Uterus (tissue), 4 donors: Measurements from ENCODE around the gene POLR2B. TPM values are rescaled to one million over a fixed set of nuclear protein-coding genes. Genes with fewer than 3 reads are reported as not detected.
A peak's percentile ranks its signal among the peaks of the same experiment; 100 is the strongest.

ENCODE experiments used
- DNase-seq, 2 donors: peaks; one replicate each; pipeline ENCODE4 v3.0.0-alpha.2; 2019 to 2020
- H3K27ac ChIP-seq, 2 donors: fragments of 200-600 bp; sonication (generic); 1 replicate in 1 of 2; 2 replicates in 1 of 2; pipeline ENCODE4 v1.5.1; 2016 to 2018
- H3K27me3 ChIP-seq, 2 donors: fragments of 200-600 bp; sonication (generic); one replicate each; pipeline ENCODE4 v1.5.1; 2018 to 2019; ENCODE audit warnings: control low read depth in 1 of 2
- H3K36me3 ChIP-seq, 2 donors: fragments of 200-600 bp; sonication (generic); one replicate each; pipeline ENCODE4 v1.5.1; 2019; ENCODE audit warnings: control low read depth in 1 of 2
- H3K4me1 ChIP-seq, 2 donors: fragments of 200-600 bp; sonication (generic); one replicate each; pipeline ENCODE4 v1.5.1; 2018 to 2019; ENCODE audit warnings: control low read depth in 1 of 2
- H3K4me3 ChIP-seq, 2 donors: fragments of 200-600 bp; sonication (generic); 1 replicate in 1 of 2; 2 replicates in 1 of 2; pipeline ENCODE4 v1.5.1; 2018 to 2019; ENCODE audit warnings: mild to moderate bottlenecking in 1 of 2
- H3K9me3 ChIP-seq, 2 donors: fragments of 200-600 bp; sonication (generic); one replicate each; pipeline ENCODE4 v1.5.1; 2019; ENCODE audit warnings: control low read depth in 1 of 2
- CTCF ChIP-seq, 4 experiments: fragments of 200-600 bp in 2 of 4; fragments of 450-650 bp in 2 of 4; sonication (generic) in 2 of 4; IDR thresholded peaks; one replicate each; pipeline ENCODE4 v1.5.1; 2016 to 2019; ENCODE audit warnings: antibody characterized with exemption in 4 of 4, mild to moderate bottlenecking in 2 of 4, moderate library complexity in 1 of 4
- POLR2A ChIP-seq, 2 donors: fragments of 450-650 bp; IDR thresholded peaks; one replicate each; pipeline ENCODE4 v1.6.1; 2016; ENCODE audit warnings: antibody characterized with exemption in 2 of 2, mild to moderate bottlenecking in 1 of 2, moderate library complexity in 1 of 2
- intact Hi-C: fragments of 100-400 bp; cut with DNase I; formaldehyde crosslinking; loops from one replicate; pipeline ENCODE4 v1.15.1; 2023; ENCODE audit warnings: low total_unique reads
- total RNA-seq, 4 donors: library from RNA; depleted of rRNA in 3 of 4; stranded (reverse); fragments of >200 nt in 3 of 4; gene quantifications; one replicate each; pipeline versions ENCODE4 v1.1.0 to v1.2.4, GENCODE V29; 2014 to 2023
- donor health status: DM: yes; HTN: yes; CAD: no.

Gene POLR2B
- total RNA-seq, 4 donors from 2014 or later = 35.9 to 211 (median 117) TPM

- DNase-seq = no peak
- H3K4me1 ChIP-seq = peaks cover 7 to 8% of the 10 kb centered on the region in 2 donors
- no peaks in the 10 kb centered on the region for H3K36me3 ChIP-seq
- no peaks in the 10 kb centered on the region for H3K27me3 ChIP-seq
- intact Hi-C loops = no loop called here
- H3K27ac ChIP-seq = peak overlapping the region in 1 of 2 donors; percentile 89
- H3K9me3 ChIP-seq = peaks cover 0 to 8% of the 10 kb centered on the region in 2 donors
- TF ChIP-seq POLR2A (IDR thresholded peaks at IDR 0.05) (no peak), CTCF (IDR thresholded peaks at IDR 0.05) (no peak)
- peak overlapping the region; percentile 62 to 98 for H3K4me3 ChIP-seq
Observed at GRCh38 chr4:56976283-56976836, 2.3 kb upstream of the POLR2B start.

- Histone ChIP-seq H3K4me1 (peaks cover 7 to 8% of the 10 kb centered on the region in 2 donors), H3K27me3 (no peaks in the 10 kb centered on the region), H3K27ac (peak overlapping the region; percentile 89 to 92), H3K36me3 (no peaks in the 10 kb centered on the region), H3K9me3 (peaks cover 0 to 8% of the 10 kb centered on the region in 2 donors), H3K4me3 (peak overlapping the region; percentile 62 to 98)
- intact Hi-C loops = no loop called here
- no peak for DNase-seq
- no peak for TF ChIP-seq POLR2A (IDR thresholded peaks at IDR 0.05)
Observed at GRCh38 chr4:56976837-56977320, 1.8 kb upstream of the POLR2B start.

GRCh38 chr4:56977321-56978012 is 1.2 kb upstream of the POLR2B start, which contains the start of gene NOA1:
TSS of gene NOA1 (minus strand) at chr4:56977606. CDS start at chr4:56977585, 21 bp downstream.
- Histone ChIP-seq H3K27me3 (no peaks in the 10 kb centered on the region), H3K27ac (peak within 1 kb of the TSS; percentile 89 to 92), H3K36me3 (no peaks in the 10 kb centered on the region), H3K4me1 (peaks cover 7 to 8% of the 10 kb centered on the region in 2 donors), H3K4me3 (peak within 1 kb of the TSS; percentile 62 to 98), H3K9me3 (peaks cover 0 to 8% of the 10 kb centered on the region in 2 donors)
- intact Hi-C loops = no loop called here
- DNase-seq = peak; percentile 98 to 99
- TF ChIP-seq CTCF (IDR thresholded peaks at IDR 0.05) (no peak), POLR2A (IDR thresholded peaks at IDR 0.05) (peak; percentile 56 to 80)

GRCh38 chr4:56979421-56980072 is 851 bp downstream of the POLR2B start:
- H3K27me3 ChIP-seq = no peaks in the 10 kb centered on the region
- TF ChIP-seq CTCF (IDR thresholded peaks at IDR 0.05) = no peak
- TF ChIP-seq POLR2A (IDR thresholded peaks at IDR 0.05) = no peak
- peak overlapping the region; percentile 89 to 92 for H3K27ac ChIP-seq
- intact Hi-C loops = no loop called here
- no peaks in the 10 kb centered on the region for H3K36me3 ChIP-seq
- peak overlapping the region; percentile 62 to 98 for H3K4me3 ChIP-seq
- DNase-seq = no peak
- H3K4me1 ChIP-seq = peaks cover 7 to 8% of the 10 kb centered on the region in 2 donors
- H3K9me3 ChIP-seq = no peaks in the 10 kb centered on the region

- TF ChIP-seq POLR2A (IDR thresholded peaks at IDR 0.05) (no peak), CTCF (IDR thresholded peaks at IDR 0.05) (no peak)
- Histone ChIP-seq H3K27ac (no peak overlapping the region), H3K36me3 (no peaks in the 10 kb centered on the region)
Observed at GRCh38 chr4:56981795-56982201, 3.1 kb downstream of the POLR2B start.

More at GRCh38 chr4:56981795-56982201, 3.1 kb downstream of the POLR2B start:
- H3K4me3 ChIP-seq = no peak overlapping the region
- H3K9me3 ChIP-seq = no peaks in the 10 kb centered on the region
- intact Hi-C loops = no loop called here
- H3K27me3 ChIP-seq = no peaks in the 10 kb centered on the region
- no peak for DNase-seq
- peaks cover 0 to 8% of the 10 kb centered on the region in 2 donors for H3K4me1 ChIP-seq
